GM12878 (cell line): ENCODE data around the gene PTPN14. TPM values are rescaled to one million over a fixed set of nuclear protein-coding genes. Genes with fewer than 3 reads are reported as not detected.

Experiments
- ATAC-seq: fragments of 200-7000 bp; cut with Tn5 transposase; 3 replicates; pipeline ENCODE4 v1.9.1; 2020; ENCODE audit warnings: mild to moderate bottlenecking, moderate library complexity
- BruUV-seq: library from RNA; stranded (reverse); fragments of 400-500 nt; replicated peaks from 2 replicates; lab custom pipeline; 2021; lab: Mats Ljungman, UMichigan
- CTCF ChIA-PET: fragments of 300-600 bp; sonication (Branson Sonifier 250); formaldehyde crosslinking; extraction: SDS; loops from one replicate; lab custom pipeline; 2021; ENCODE audit warnings: inconsistent platforms; lab: Yijun Ruan, JAX
- POLR2A ChIA-PET: fragments of 350-600 bp; formaldehyde crosslinking; extraction: SDS; loops from one replicate; lab custom pipeline; 2021; ENCODE audit warnings: inconsistent platforms; lab: Charles Lee
- RAD21 ChIA-PET: fragments of 300-600 bp; sonication (Branson Sonifier 250); formaldehyde crosslinking; loops from one replicate; lab custom pipeline; 2023; ENCODE audit warnings: antibody characterized with exemption; ENCODE audit not compliant: unreplicated experiment; lab: Charles Lee
- SMC1A ChIA-PET: fragments of 300-600 bp; sonication (Branson Sonifier 250); formaldehyde crosslinking; loops from one replicate; lab custom pipeline; 2023; ENCODE audit not compliant: unreplicated experiment, uncharacterized antibody; lab: Charles Lee
- DNase-seq: peaks from one replicate; pipeline ENCODE4 v3.0.0-alpha.2; 2011; ENCODE audit warnings: low read depth, low spot score
- FAIRE-seq: peaks from 3 replicates; lab custom pipeline; 2011; peaks lifted over from hg19 to GRCh38; lab: Jason Lieb, UNC
- H2AFZ ChIP-seq: 2 replicates; pipeline ENCODE4 v1.6.0; 2011; ENCODE audit warnings: low read depth, low read length, control low read depth; ENCODE audit not compliant: control insufficient read depth
- H3K27ac ChIP-seq: 2 replicates; pipeline ENCODE4 v1.5.1; 2011; ENCODE audit warnings: control low read depth; ENCODE audit not compliant: control insufficient read depth, insufficient read depth
- H3K27me3 ChIP-seq, 2 experiments: replicated peaks in 1 of 2; 2 replicates each; pipeline versions ENCODE4 v1.6.0 to v1.6.1; 2011; ENCODE audit warnings: low read length in 1 of 2; ENCODE audit not compliant: control insufficient read depth in 2 of 2, insufficient read depth in 2 of 2
- H3K36me3 ChIP-seq, 2 experiments: 2 replicates each; pipeline ENCODE4 v1.5.1; 2011; ENCODE audit warnings: low read length in 1 of 2; ENCODE audit not compliant: control insufficient read depth in 2 of 2, insufficient read depth in 2 of 2
- H3K4me1 ChIP-seq: 2 replicates; pipeline ENCODE4 v1.6.1; 2011; ENCODE audit warnings: mild to moderate bottlenecking, low read length, moderate library complexity, mixed read lengths; ENCODE audit not compliant: control insufficient read depth, insufficient read depth
- H3K4me2 ChIP-seq: 2 replicates; pipeline ENCODE4 v1.6.0; 2011; ENCODE audit warnings: control low read depth; ENCODE audit not compliant: control insufficient read depth, insufficient read depth
- H3K4me3 ChIP-seq: fragments of 200-600 bp; sonication (generic); 2 replicates; pipeline ENCODE4 v1.5.1; 2016
- H3K79me2 ChIP-seq: 2 replicates; pipeline ENCODE4 v1.6.0; 2011; ENCODE audit warnings: low read length; ENCODE audit not compliant: control insufficient read depth, insufficient read depth
- H3K9ac ChIP-seq: 2 replicates; pipeline ENCODE4 v1.8.0; 2011; ENCODE audit warnings: low read length, control low read depth, mixed read lengths; ENCODE audit not compliant: control insufficient read depth, insufficient read depth
- H3K9me3 ChIP-seq: replicated peaks from 3 replicates; pipeline ENCODE4 v1.5.1; 2011; ENCODE audit warnings: mild to moderate bottlenecking, low read length; ENCODE audit not compliant: control insufficient read depth, insufficient read depth
- H4K20me1 ChIP-seq: 2 replicates; pipeline ENCODE4 v1.6.0; 2011; ENCODE audit not compliant: control insufficient read depth, insufficient read depth
- MEF2B ChIP-seq: fragments of 450-650 bp; IDR thresholded peaks from 2 replicates; pipeline ENCODE4 v1.6.1; 2018; ENCODE audit warnings: mild to moderate bottlenecking, moderate library complexity; ENCODE audit not compliant: partially characterized antibody, poor library complexity, severe bottlenecking
- NFYB ChIP-seq: IDR thresholded peaks from 2 replicates; pipeline ENCODE4 v1.6.1; 2011; ENCODE audit warnings: low read depth, mild to moderate bottlenecking, low read length, improper control_type of control experiment, moderate library complexity; ENCODE audit not compliant: insufficient read depth
- RAD21 ChIP-seq: IDR thresholded peaks from 2 replicates; pipeline ENCODE4 v1.6.1; 2011; ENCODE audit warnings: mild to moderate bottlenecking, low read depth, low read length, moderate library complexity; ENCODE audit not compliant: insufficient read depth
- RCOR1 ChIP-seq: conservative IDR thresholded peaks from 2 replicates; pipeline ENCODE4 v1.6.1; 2012; ENCODE audit warnings: low read depth, low read length, improper control_type of control experiment
- SMARCA5 ChIP-seq: fragments of 450-650 bp; IDR thresholded peaks from 2 replicates; pipeline ENCODE4 v1.6.1; 2017; ENCODE audit warnings: mild to moderate bottlenecking
- STAT1 ChIP-seq: fragments of 450-650 bp; conservative IDR thresholded peaks from 2 replicates; pipeline ENCODE4 v1.6.1; 2014; ENCODE audit warnings: antibody characterized with exemption, mild to moderate bottlenecking
- ZNF384 ChIP-seq: IDR thresholded peaks from 2 replicates; pipeline ENCODE4 v1.6.1; 2012; ENCODE audit warnings: low read depth, mild to moderate bottlenecking, low read length, improper control_type of control experiment, borderline replicate concordance
- WGBS: methylation state at CpG from one replicate; pipeline ENCODE4 v1.1.6; 2016; ENCODE audit warnings: low lambda C conversion rate; ENCODE audit not compliant: insufficient replicate concordance, insufficient coverage; ENCODE audit errors: missing lambda C conversion rate; 5-methylcytosine and 5-hydroxymethylcytosine counted together
- in situ Hi-C: fragments of 300-500 bp; cut with MboI; formaldehyde crosslinking; loops from 9 replicates; pipeline ENCODE4 v1.14.3; 2018; ENCODE audit warnings: mixed read lengths
- intact Hi-C: fragments of 100-400 bp; cut with micrococcal nuclease; formaldehyde crosslinking; loops from one replicate; pipeline ENCODE4 v1.14.2; 2022; ENCODE audit not compliant: unreplicated experiment
- polyA plus RNA-seq, 11 experiments: library from polyadenylated mRNA; depleted of rRNA in 4 of 11; unstranded in 6 of 11; stranded (reverse) in 5 of 11; fragments of >200 nt; fragmentation: Nextera tagmentation in 4 of 11; fragmentation: Illumina TruSeq in 1 of 11; extraction: Ambion mirVana in 4 of 11; extraction: Trizol in 1 of 11; gene quantifications; 1 replicate in 1 of 11; 2 replicates in 10 of 11; pipeline versions ENCODE4 v1.2.1 to v1.2.3, GENCODE V29; 2011 to 2016; ENCODE audit warnings: inconsistent platforms in 2 of 11, missing spikeins in 2 of 11, low read depth in 1 of 11
- total RNA-seq, 4 experiments: library from RNA; depleted of rRNA in 3 of 4; stranded (reverse); fragments of >200 nt in 3 of 4; fragmentation: Illumina TruSeq in 1 of 4; extraction: Trizol in 1 of 4; gene quantifications; 2 replicates each; pipeline versions ENCODE4 v1.2.1 to v1.2.3, GENCODE V29; 2013 to 2021
- TF ChIP-seq, protein P1 (sequence below): IDR thresholded peaks from 2 replicates; pipeline ENCODE4 v1.6.1; 2012; ENCODE audit warnings: mild to moderate bottlenecking, low read depth, low read length
- TF ChIP-seq, protein P2 (sequence below): fragments of 450-650 bp; IDR thresholded peaks from 2 replicates; pipeline ENCODE4 v1.6.1; 2016; ENCODE audit warnings: mild to moderate bottlenecking

PTPN14 gene
- total and polyA plus RNA-seq, 10 of the 15 experiments (the other 5 are each of a cell fraction or from before 2014, with no cell fraction given) = 0.05 to 5.1 (median 0.44) TPM

DNA sequence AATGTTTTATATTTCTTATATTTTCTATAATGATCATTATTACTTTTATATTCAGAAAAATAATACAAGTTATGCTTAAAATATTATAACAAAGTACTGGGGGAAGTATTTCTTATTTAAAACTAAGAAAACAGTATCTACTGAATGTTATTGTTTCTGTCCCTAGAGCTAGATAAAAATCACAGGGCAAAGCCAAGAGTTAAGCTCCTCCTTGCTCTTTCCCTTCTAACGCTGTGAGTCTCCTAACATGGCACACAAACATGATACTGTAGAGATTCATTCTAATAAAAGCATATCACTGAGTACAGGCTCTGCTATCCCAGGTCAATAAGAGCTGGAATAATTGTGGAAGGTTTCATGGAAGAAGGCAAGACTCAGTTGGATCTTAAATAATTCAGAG, 53.4 kb downstream of the PTPN14 start:
- Histone ChIP-seq H3K4me1 (no peaks in the 10 kb centered on the region), H3K79me2 (no peaks in the 10 kb centered on the region), H3K4me3 (no peak overlapping the region), H3K4me2 (no peak overlapping the region), H3K9me3 (no peaks in the 10 kb centered on the region), H2AFZ (no peak overlapping the region), H3K27me3 (no peaks in the 10 kb centered on the region), H4K20me1 (no peaks in the 10 kb centered on the region), H3K9ac (no peak overlapping the region), H3K36me3 (no peaks in the 10 kb centered on the region), H3K27ac (no peak overlapping the region)
- in situ Hi-C loops (no loop called here), intact Hi-C loops (no loop called here)
- POLR2A ChIA-PET = interaction anchor here (0.8 kb wide), 1 partner anchor 38 kb away, joined by 3 read pairs; no protein-coding TSS in a partner anchor
- TF ChIP-seq, protein P1, sequence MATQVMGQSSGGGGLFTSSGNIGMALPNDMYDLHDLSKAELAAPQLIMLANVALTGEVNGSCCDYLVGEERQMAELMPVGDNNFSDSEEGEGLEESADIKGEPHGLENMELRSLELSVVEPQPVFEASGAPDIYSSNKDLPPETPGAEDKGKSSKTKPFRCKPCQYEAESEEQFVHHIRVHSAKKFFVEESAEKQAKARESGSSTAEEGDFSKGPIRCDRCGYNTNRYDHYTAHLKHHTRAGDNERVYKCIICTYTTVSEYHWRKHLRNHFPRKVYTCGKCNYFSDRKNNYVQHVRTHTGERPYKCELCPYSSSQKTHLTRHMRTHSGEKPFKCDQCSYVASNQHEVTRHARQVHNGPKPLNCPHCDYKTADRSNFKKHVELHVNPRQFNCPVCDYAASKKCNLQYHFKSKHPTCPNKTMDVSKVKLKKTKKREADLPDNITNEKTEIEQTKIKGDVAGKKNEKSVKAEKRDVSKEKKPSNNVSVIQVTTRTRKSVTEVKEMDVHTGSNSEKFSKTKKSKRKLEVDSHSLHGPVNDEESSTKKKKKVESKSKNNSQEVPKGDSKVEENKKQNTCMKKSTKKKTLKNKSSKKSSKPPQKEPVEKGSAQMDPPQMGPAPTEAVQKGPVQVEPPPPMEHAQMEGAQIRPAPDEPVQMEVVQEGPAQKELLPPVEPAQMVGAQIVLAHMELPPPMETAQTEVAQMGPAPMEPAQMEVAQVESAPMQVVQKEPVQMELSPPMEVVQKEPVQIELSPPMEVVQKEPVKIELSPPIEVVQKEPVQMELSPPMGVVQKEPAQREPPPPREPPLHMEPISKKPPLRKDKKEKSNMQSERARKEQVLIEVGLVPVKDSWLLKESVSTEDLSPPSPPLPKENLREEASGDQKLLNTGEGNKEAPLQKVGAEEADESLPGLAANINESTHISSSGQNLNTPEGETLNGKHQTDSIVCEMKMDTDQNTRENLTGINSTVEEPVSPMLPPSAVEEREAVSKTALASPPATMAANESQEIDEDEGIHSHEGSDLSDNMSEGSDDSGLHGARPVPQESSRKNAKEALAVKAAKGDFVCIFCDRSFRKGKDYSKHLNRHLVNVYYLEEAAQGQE = no peak
- TF ChIP-seq STAT1 (no peak), MEF2B (no peak), SMARCA5 (no peak), RCOR1 (no peak), ZNF384 (no peak), NFYB (no peak), RAD21 (no peak)
- TF ChIP-seq, protein P2, sequence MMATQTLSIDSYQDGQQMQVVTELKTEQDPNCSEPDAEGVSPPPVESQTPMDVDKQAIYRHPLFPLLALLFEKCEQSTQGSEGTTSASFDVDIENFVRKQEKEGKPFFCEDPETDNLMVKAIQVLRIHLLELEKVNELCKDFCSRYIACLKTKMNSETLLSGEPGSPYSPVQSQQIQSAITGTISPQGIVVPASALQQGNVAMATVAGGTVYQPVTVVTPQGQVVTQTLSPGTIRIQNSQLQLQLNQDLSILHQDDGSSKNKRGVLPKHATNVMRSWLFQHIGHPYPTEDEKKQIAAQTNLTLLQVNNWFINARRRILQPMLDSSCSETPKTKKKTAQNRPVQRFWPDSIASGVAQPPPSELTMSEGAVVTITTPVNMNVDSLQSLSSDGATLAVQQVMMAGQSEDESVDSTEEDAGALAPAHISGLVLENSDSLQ = no peak
- ATAC-seq (no peak), DNase-seq (no peak), FAIRE-seq (no peak)
- RAD21 ChIA-PET = interaction anchor here (0.7 to 2.3 kb wide), 2 partner anchors 9 to 28 kb away, joined by 4 to 6 read pairs; no protein-coding TSS in a partner anchor
- SMC1A ChIA-PET = interaction anchor here (0.8 to 2.5 kb wide), 15 partner anchors 7 to 169 kb away, joined by 3 to 11 read pairs (median 4); no protein-coding TSS in a partner anchor
- BruUV-seq = no TSS peak
- CTCF ChIA-PET = interaction anchor here (1.0 to 2.4 kb wide), 4 partner anchors 11 to 166 kb away, joined by 3 to 7 read pairs (median 4); no protein-coding TSS in a partner anchor
- 37% methylated on average over 1 of the region's 1 CpG for WGBS
